Endothelial cell (in vitro differentiated cells): ENCODE measurements around the gene FOXK1. TPM values are rescaled to one million over a fixed set of nuclear protein-coding genes. Genes with fewer than 3 reads are reported as not detected.
A peak's percentile ranks its signal among the peaks of the same experiment; 100 is the strongest.

Experiments used
- DNase-seq: peaks from one replicate; pipeline ENCODE4 v3.0.0; 2021; ENCODE audit warnings: low spot score
- H3K27ac Mint-ChIP-seq: one replicate; pipeline ENCODE4 v1.8.0; 2021; ENCODE audit warnings: mixed read lengths, inconsistent platforms; ENCODE audit not compliant: unreplicated experiment
- H3K27me3 Mint-ChIP-seq: one replicate; pipeline ENCODE4 v1.8.0; 2021; ENCODE audit warnings: mild to moderate bottlenecking, moderate library complexity, mixed read lengths, inconsistent platforms; ENCODE audit not compliant: unreplicated experiment
- H3K36me3 Mint-ChIP-seq: one replicate; pipeline ENCODE4 v1.8.0; 2021; ENCODE audit warnings: mild to moderate bottlenecking, low read depth, mixed read lengths, inconsistent platforms; ENCODE audit not compliant: unreplicated experiment
- H3K4me1 Mint-ChIP-seq: one replicate; pipeline ENCODE4 v1.8.0; 2021; ENCODE audit warnings: mild to moderate bottlenecking, mixed read lengths, inconsistent platforms; ENCODE audit not compliant: unreplicated experiment
- H3K4me3 Mint-ChIP-seq: one replicate; pipeline ENCODE4 v1.8.0; 2021; ENCODE audit warnings: mild to moderate bottlenecking, mixed read lengths, inconsistent platforms; ENCODE audit not compliant: unreplicated experiment
- H3K9me3 Mint-ChIP-seq: one replicate; pipeline ENCODE4 v1.8.0; 2021; ENCODE audit warnings: mixed read lengths, inconsistent platforms; ENCODE audit not compliant: unreplicated experiment
- CTCF ChIP-seq: fragments of 200-600 bp; sonication (generic); IDR thresholded peaks from one replicate; pipeline ENCODE4 v1.5.0; 2021; ENCODE audit warnings: antibody characterized with exemption; ENCODE audit not compliant: unreplicated experiment
- total RNA-seq: library from RNA; stranded (reverse); fragmentation: NEBNext Ultra II Directional; extraction: Animal tissue kit (Norgen Biotek cat#: 25700); gene quantifications from one replicate; pipeline ENCODE4 v1.2.1, GENCODE V29; 2021; ENCODE audit not compliant: unreplicated experiment

Gene FOXK1
- total RNA-seq, 1 donor from 2014 or later, result 73.8 TPM

- peaks cover 8% of the 10 kb centered on the region for H3K27me3 Mint-ChIP-seq
- no peak for TF ChIP-seq CTCF
- peak overlapping the region; percentile 24 for H3K27ac Mint-ChIP-seq
- no peak for DNase-seq
- no peaks in the 10 kb centered on the region for H3K9me3 Mint-ChIP-seq
- peak overlapping the region; percentile 90 for H3K4me3 Mint-ChIP-seq
- H3K36me3 Mint-ChIP-seq, result peaks cover 17% of the 10 kb centered on the region
- peaks cover 20% of the 10 kb centered on the region for H3K4me1 Mint-ChIP-seq
Measured at GRCh38 chr7:4681218-4681851, 760 bp upstream of the FOXK1 start.

GRCh38 chr7:4682621-4683042 is 537 bp downstream of the FOXK1 start:
- Mint-ChIP-seq H3K4me3 (peak overlapping the region; percentile 56), H3K36me3 (peaks cover 19% of the 10 kb centered on the region), H3K9me3 (no peaks in the 10 kb centered on the region), H3K4me1 (peaks cover 24% of the 10 kb centered on the region), H3K27me3 (peaks cover 8% of the 10 kb centered on the region), H3K27ac (no peak overlapping the region)
- peak; percentile 9 for DNase-seq
- no peak for TF ChIP-seq CTCF

GRCh38 chr7:4683043-4683883 is 1.2 kb downstream of the FOXK1 start:
- Mint-ChIP-seq H3K9me3 (no peaks in the 10 kb centered on the region), H3K27me3 (peaks cover 8% of the 10 kb centered on the region), H3K4me1 (peaks cover 24% of the 10 kb centered on the region), H3K27ac (no peak overlapping the region), H3K36me3 (peaks cover 24% of the 10 kb centered on the region), H3K4me3 (peak overlapping the region; percentile 99)
- TF ChIP-seq CTCF, result no peak
- DNase-seq, result no peak

- H3K4me3 Mint-ChIP-seq, result peak overlapping the region; percentile 99
- peaks cover 18% of the 10 kb centered on the region for H3K36me3 Mint-ChIP-seq
- no peaks in the 10 kb centered on the region for H3K9me3 Mint-ChIP-seq
- peaks cover 24% of the 10 kb centered on the region for H3K4me1 Mint-ChIP-seq
- TF ChIP-seq CTCF, result no peak
- H3K27ac Mint-ChIP-seq, result peak overlapping the region; percentile 91
- no peak for DNase-seq
- H3K27me3 Mint-ChIP-seq, result peaks cover 8% of the 10 kb centered on the region
Measured at GRCh38 chr7:4683884-4684565, 1.9 kb downstream of the FOXK1 start.
